HUDEP-2 (cell line): ENCODE measurements around the gene FXYD5.
A peak's percentile ranks its signal among the peaks of the same experiment; 100 is the strongest.

Source experiments
- DNase-seq, 76 experiments: peaks; one replicate each; lab custom pipeline; 2025; ENCODE audit not compliant: unreplicated experiment in 76 of 76; lab: John Stamatoyannopoulos, UW

FXYD5 gene

GRCh38 chr19:35154525-35155406 is at the start of gene FXYD5:
TSS of gene FXYD5 (plus strand) at chr19:35154735. CDS start at chr19:35155551, 816 bp downstream.
- peak in 69 of 76 experiments; percentile 13 to 82 (median 62) for DNase-seq

- no peak for DNase-seq
Observed at GRCh38 chr19:35105047-35105410, 49.5 kb upstream of the FXYD5 start.

GRCh38 chr19:35105411-35106290 is 48.9 kb upstream of the FXYD5 start:
- no peak for DNase-seq

GRCh38 chr19:35106291-35106583 is 48.3 kb upstream of the FXYD5 start:
- DNase-seq = no peak

- DNase-seq = no peak
Observed at GRCh38 chr19:35106898-35107541, 47.5 kb upstream of the FXYD5 start.

- peak in 5 of 76 experiments; percentile 7 to 33 (median 18) for DNase-seq
Observed at GRCh38 chr19:35107545-35107944, 47.0 kb upstream of the FXYD5 start.

GRCh38 chr19:35108730-35109129 is 45.8 kb upstream of the FXYD5 start:
- DNase-seq = no peak

- peak in 6 of 76 experiments; percentile 14 to 34 (median 20) for DNase-seq
Observed at GRCh38 chr19:35109395-35110112, 45.0 kb upstream of the FXYD5 start.

GRCh38 chr19:35110974-35111373 is 43.6 kb upstream of the FXYD5 start:
- no peak for DNase-seq

GRCh38 chr19:35112995-35113688 is 41.4 kb upstream of the FXYD5 start:
- DNase-seq = no peak

- peak in 59 of 76 experiments; percentile 10 to 80 (median 51) for DNase-seq
Observed at GRCh38 chr19:35114353-35115176, 40.0 kb upstream of the FXYD5 start.

- no peak for DNase-seq
Observed at GRCh38 chr19:35115177-35115951, 39.2 kb upstream of the FXYD5 start, which contains the start of gene FXYD3. TSS of gene FXYD3 (plus strand) at chr19:35115823. CDS start at chr19:35119377, 3,554 bp downstream.

- DNase-seq = no peak
Observed at GRCh38 chr19:35116072-35116801, 38.3 kb upstream of the FXYD5 start.

- no peak for DNase-seq
Observed at GRCh38 chr19:35117116-35117515, 37.4 kb upstream of the FXYD5 start.

- no peak for DNase-seq
Observed at GRCh38 chr19:35117799-35118198, 36.7 kb upstream of the FXYD5 start.

GRCh38 chr19:35118268-35119020 is 36.1 kb upstream of the FXYD5 start:
- DNase-seq = peak in 35 of 76 experiments; percentile 6 to 68 (median 26)

GRCh38 chr19:35119091-35119490 is 35.4 kb upstream of the FXYD5 start:
- peak in 37 of 76 experiments; percentile 12 to 61 (median 41) for DNase-seq
